HEK293 (cell line): ENCODE data around the gene CLPTM1.

Experiments used
- CTCF ChIA-PET: fragments of 350-600 bp; formaldehyde crosslinking; extraction: SDS; loops from one replicate; lab custom pipeline; 2021; ENCODE audit warnings: antibody characterized with exemption; lab: Yijun Ruan, JAX
- POLR2A ChIA-PET: fragments of 300-600 bp; formaldehyde crosslinking; extraction: SDS; loops from one replicate; lab custom pipeline; 2020; ENCODE audit warnings: antibody characterized with exemption, inconsistent platforms; lab: Yijun Ruan, JAX
- H3K27ac ChIP-seq: fragments of 200-500 bp; sonication (Bioruptor generic); 2 replicates; pipeline ENCODE4 v1.5.1; 2014; ENCODE audit warnings: low read depth, low read length, control low read depth, inconsistent platforms; ENCODE audit errors: extremely low read depth
- H3K36me3 ChIP-seq, 2 experiments: fragments of 200-500 bp in 1 of 2; sonication (Bioruptor generic) in 1 of 2; 1 replicate in 1 of 2; 2 replicates in 1 of 2; pipeline ENCODE4 v1.5.1; 2014 to 2017; ENCODE audit warnings: inconsistent platforms in 2 of 2, low read length in 2 of 2; ENCODE audit not compliant: control insufficient read depth in 2 of 2, insufficient read depth in 1 of 2
- H3K4me1 ChIP-seq: fragments of 200-500 bp; sonication (Bioruptor generic); 2 replicates; pipeline ENCODE4 v1.5.1; 2014; ENCODE audit warnings: mild to moderate bottlenecking, low read length, inconsistent platforms; ENCODE audit not compliant: control insufficient read depth, insufficient read depth
- H3K4me3 ChIP-seq: 2 replicates; pipeline ENCODE4 v1.5.1; 2011; ENCODE audit warnings: low read depth, mild to moderate bottlenecking, control low read depth, low read length, moderate library complexity
- H3K9me3 ChIP-seq: fragments of 200-500 bp; sonication (Bioruptor generic); 2 replicates; pipeline ENCODE4 v1.5.1; 2014; ENCODE audit warnings: low read depth, low read length, inconsistent platforms; ENCODE audit not compliant: control insufficient read depth, insufficient read depth
- GFI1B ChIP-seq: fragments of 450-650 bp; formaldehyde crosslinking; IDR thresholded peaks from 2 replicates; pipeline ENCODE4 v1.5.1; 2016; ENCODE audit warnings: missing biosample characterization, missing genetic modification characterization
- GLI2 ChIP-seq: fragments of 450-650 bp; formaldehyde crosslinking; IDR thresholded peaks from 2 replicates; pipeline ENCODE4; 2017; ENCODE audit warnings: missing biosample characterization, missing genetic modification characterization, low read depth, borderline replicate concordance
- HOXA7 ChIP-seq: sonication (generic); formaldehyde crosslinking; IDR thresholded peaks from 2 replicates; pipeline ENCODE4 v1.8.1; 2022; ENCODE audit warnings: missing genetic modification reagents, borderline replicate concordance
- KLF16 ChIP-seq: fragments of 450-650 bp; formaldehyde crosslinking; IDR thresholded peaks from 2 replicates; pipeline ENCODE4 v1.5.1; 2017; ENCODE audit warnings: missing biosample characterization, missing genetic modification characterization
- MEIS1 ChIP-seq: sonication (generic); formaldehyde crosslinking; IDR thresholded peaks from 2 replicates; pipeline ENCODE4 v1.8.1; 2022; ENCODE audit warnings: missing genetic modification reagents, mild to moderate bottlenecking, borderline replicate concordance
- ZEB2 ChIP-seq: fragments of 450-650 bp; formaldehyde crosslinking; IDR thresholded peaks from 2 replicates; pipeline ENCODE4 v1.5.1; 2016; ENCODE audit warnings: missing biosample characterization, missing genetic modification characterization
- ZNF10 ChIP-seq: fragments of 450-650 bp; formaldehyde crosslinking; IDR thresholded peaks from 2 replicates; pipeline ENCODE4 v1.5.1; 2017; ENCODE audit warnings: missing biosample characterization, missing genetic modification characterization
- ZNF114 ChIP-seq: fragments of 450-650 bp; formaldehyde crosslinking; IDR thresholded peaks from 2 replicates; pipeline ENCODE4 v1.5.0; 2017; ENCODE audit warnings: missing biosample characterization, missing genetic modification characterization
- ZNF132 ChIP-seq: fragments of 450-650 bp; formaldehyde crosslinking; IDR thresholded peaks from 2 replicates; pipeline ENCODE4 v1.5.1; 2017; ENCODE audit warnings: missing biosample characterization, missing genetic modification characterization, borderline replicate concordance
- ZNF175 ChIP-seq: fragments of 450-650 bp; formaldehyde crosslinking; IDR thresholded peaks from 2 replicates; pipeline ENCODE4 v1.5.1; 2016; ENCODE audit warnings: missing biosample characterization, missing genetic modification characterization
- ZNF23 ChIP-seq: fragments of 450-650 bp; formaldehyde crosslinking; IDR thresholded peaks from 2 replicates; pipeline ENCODE4 v1.5.1; 2016; ENCODE audit warnings: missing biosample characterization, missing genetic modification characterization, borderline replicate concordance
- ZNF302 ChIP-seq: fragments of 450-650 bp; formaldehyde crosslinking; IDR thresholded peaks from 2 replicates; pipeline ENCODE4 v1.5.1; 2016; ENCODE audit warnings: missing biosample characterization, missing genetic modification characterization, low read depth
- ZNF335 ChIP-seq: fragments of 450-650 bp; formaldehyde crosslinking; conservative IDR thresholded peaks from 2 replicates; pipeline ENCODE4 v1.5.1; 2016; ENCODE audit warnings: missing biosample characterization, missing genetic modification characterization
- ZNF391 ChIP-seq: fragments of 450-650 bp; formaldehyde crosslinking; IDR thresholded peaks from 2 replicates; pipeline ENCODE4 v1.5.1; 2016; ENCODE audit warnings: low read depth, missing biosample characterization, missing genetic modification characterization, borderline replicate concordance
- ZNF433 ChIP-seq: fragments of 450-650 bp; formaldehyde crosslinking; IDR thresholded peaks from 2 replicates; pipeline ENCODE4 v1.5.1; 2016; ENCODE audit warnings: missing biosample characterization, missing genetic modification characterization, low read depth
- ZNF654 ChIP-seq: fragments of 450-650 bp; formaldehyde crosslinking; IDR thresholded peaks from 2 replicates; pipeline ENCODE4 v1.5.1; 2016; ENCODE audit warnings: low read depth, missing biosample characterization, missing genetic modification characterization
- ZNF658 ChIP-seq: fragments of 450-650 bp; formaldehyde crosslinking; IDR thresholded peaks from 2 replicates; pipeline ENCODE4; 2016; ENCODE audit warnings: missing biosample characterization, missing genetic modification characterization
- ZNF664 ChIP-seq: fragments of 450-650 bp; formaldehyde crosslinking; IDR thresholded peaks from 2 replicates; pipeline ENCODE4 v1.5.1; 2016; ENCODE audit warnings: missing biosample characterization, missing genetic modification characterization
- ZNF792 ChIP-seq: fragments of 450-650 bp; formaldehyde crosslinking; IDR thresholded peaks from 2 replicates; pipeline ENCODE4 v1.5.1; 2016; ENCODE audit warnings: missing biosample characterization, missing genetic modification characterization
- ZSCAN30 ChIP-seq: fragments of 450-650 bp; IDR thresholded peaks from 2 replicates; pipeline ENCODE4 v1.5.1; 2018; ENCODE audit warnings: missing biosample characterization, mild to moderate bottlenecking, missing genetic modification characterization, moderate library complexity
- TF ChIP-seq, protein P1 (sequence below): fragments of 450-650 bp; formaldehyde crosslinking; IDR thresholded peaks from 2 replicates; pipeline ENCODE4 v1.5.0; 2017; ENCODE audit warnings: missing biosample characterization, missing genetic modification characterization, borderline replicate concordance
- TF ChIP-seq, protein P2 (sequence below): fragments of 450-650 bp; formaldehyde crosslinking; IDR thresholded peaks from 2 replicates; pipeline ENCODE4 v1.5.1; 2017; ENCODE audit warnings: missing biosample characterization, missing genetic modification characterization
- TF ChIP-seq, protein P3 (sequence below): fragments of 450-650 bp; formaldehyde crosslinking; IDR thresholded peaks from 2 replicates; pipeline ENCODE4 v1.5.1; 2016; ENCODE audit warnings: missing biosample characterization, missing genetic modification characterization
- TF ChIP-seq, protein P4 (sequence below): fragments of 450-650 bp; formaldehyde crosslinking; IDR thresholded peaks from 2 replicates; pipeline ENCODE4 v1.5.1; 2017; ENCODE audit warnings: missing biosample characterization, missing genetic modification characterization
- TF ChIP-seq, protein P5 (sequence below): fragments of 450-650 bp; formaldehyde crosslinking; IDR thresholded peaks from 2 replicates; pipeline ENCODE4 v1.5.1; 2016; ENCODE audit warnings: missing biosample characterization, missing genetic modification characterization

Gene CLPTM1

DNA sequence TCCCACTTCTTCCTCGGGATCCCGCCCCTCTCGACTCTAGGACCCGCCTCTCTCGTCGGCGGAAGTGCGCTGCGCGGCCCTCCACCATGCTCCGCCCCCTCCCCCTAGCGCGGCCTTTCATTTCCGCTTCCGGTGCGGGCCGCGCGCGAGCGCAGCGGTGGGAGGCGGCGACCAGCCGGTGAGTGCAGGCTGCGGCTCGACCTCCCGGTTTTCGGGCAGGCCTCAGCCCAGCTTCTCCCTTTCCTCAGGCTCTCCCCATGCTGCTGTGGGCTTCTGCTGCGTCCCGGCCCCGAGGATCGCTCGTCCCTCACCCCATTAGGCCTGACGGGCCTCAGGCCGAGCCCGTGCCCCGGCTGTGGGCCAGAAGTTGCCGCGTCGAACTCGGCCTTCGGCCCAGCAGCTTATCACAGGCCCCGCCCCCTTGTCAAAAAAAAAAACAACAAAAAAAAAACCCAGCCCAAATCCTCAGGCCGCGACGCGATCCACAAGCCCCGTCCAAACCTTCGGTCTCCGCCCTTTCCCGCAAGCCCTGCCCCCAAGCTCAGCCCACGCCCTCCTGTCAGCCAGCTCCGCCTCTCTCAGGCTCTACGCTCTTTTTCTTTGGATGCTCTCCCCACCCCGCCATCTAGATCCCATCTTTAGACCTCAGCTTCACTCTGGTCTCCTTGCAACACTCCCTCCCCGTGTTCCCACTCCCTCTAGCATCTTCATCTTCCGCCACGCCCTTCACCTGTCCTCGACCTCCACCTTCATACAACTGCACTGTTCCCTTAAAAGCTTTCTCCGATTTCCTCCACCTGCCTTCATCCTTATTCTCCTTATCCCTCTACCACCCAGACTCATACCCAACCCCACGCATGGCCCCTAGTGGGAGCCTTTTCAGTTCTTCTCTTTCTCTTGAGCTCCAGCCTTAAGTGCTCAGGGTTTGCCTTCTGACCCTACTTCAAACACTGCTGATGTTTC is 84.0 kb downstream of the CLPTM1 start, which contains the start of gene CLASRP:
CLASRP (plus strand) TSS at position 115 of the 963 bp plus-strand sequence. CDS start 1,168 bp downstream, outside the sequence.
- Histone ChIP-seq H3K27ac (peak within 1 kb of the TSS; percentile 99), H3K4me3 (peak within 1 kb of the TSS; percentile 96), H3K4me1 (peaks cover 7% of the 10 kb centered on the region), H3K36me3 (peaks cover 43 to 45% of the 10 kb centered on the region in 2 experiments), H3K9me3 (no peaks in the 10 kb centered on the region)
- CTCF ChIA-PET: interaction anchor here (0.6 to 9.8 kb wide), 6 partner anchors 22 to 300 kb away, joined by 3 to 65 read pairs (median 5); no protein-coding TSS in a partner anchor
- POLR2A ChIA-PET: interaction anchor here (0.5 to 2.6 kb wide), 44 partner anchors 8 to 603 kb away, joined by 3 to 35 read pairs (median 4); partner anchors contain the start of genes BLOC1S3, CLPTM1, ERCC2 and NECTIN2
- TF ChIP-seq ZNF10 (tag by site-specific recombination): 0 out of 2 replicates have a peak, but pooled peaks have one; percentile 18
- no peak for TF ChIP-seq ZNF433 (tag by site-specific recombination)
- TF ChIP-seq, protein P1, sequence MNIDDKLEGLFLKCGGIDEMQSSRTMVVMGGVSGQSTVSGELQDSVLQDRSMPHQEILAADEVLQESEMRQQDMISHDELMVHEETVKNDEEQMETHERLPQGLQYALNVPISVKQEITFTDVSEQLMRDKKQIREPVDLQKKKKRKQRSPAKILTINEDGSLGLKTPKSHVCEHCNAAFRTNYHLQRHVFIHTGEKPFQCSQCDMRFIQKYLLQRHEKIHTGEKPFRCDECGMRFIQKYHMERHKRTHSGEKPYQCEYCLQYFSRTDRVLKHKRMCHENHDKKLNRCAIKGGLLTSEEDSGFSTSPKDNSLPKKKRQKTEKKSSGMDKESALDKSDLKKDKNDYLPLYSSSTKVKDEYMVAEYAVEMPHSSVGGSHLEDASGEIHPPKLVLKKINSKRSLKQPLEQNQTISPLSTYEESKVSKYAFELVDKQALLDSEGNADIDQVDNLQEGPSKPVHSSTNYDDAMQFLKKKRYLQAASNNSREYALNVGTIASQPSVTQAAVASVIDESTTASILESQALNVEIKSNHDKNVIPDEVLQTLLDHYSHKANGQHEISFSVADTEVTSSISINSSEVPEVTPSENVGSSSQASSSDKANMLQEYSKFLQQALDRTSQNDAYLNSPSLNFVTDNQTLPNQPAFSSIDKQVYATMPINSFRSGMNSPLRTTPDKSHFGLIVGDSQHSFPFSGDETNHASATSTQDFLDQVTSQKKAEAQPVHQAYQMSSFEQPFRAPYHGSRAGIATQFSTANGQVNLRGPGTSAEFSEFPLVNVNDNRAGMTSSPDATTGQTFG (tag by site-specific recombination): no peak; the same call in 1 of the 2 replicates
- TF ChIP-seq, protein P2, sequence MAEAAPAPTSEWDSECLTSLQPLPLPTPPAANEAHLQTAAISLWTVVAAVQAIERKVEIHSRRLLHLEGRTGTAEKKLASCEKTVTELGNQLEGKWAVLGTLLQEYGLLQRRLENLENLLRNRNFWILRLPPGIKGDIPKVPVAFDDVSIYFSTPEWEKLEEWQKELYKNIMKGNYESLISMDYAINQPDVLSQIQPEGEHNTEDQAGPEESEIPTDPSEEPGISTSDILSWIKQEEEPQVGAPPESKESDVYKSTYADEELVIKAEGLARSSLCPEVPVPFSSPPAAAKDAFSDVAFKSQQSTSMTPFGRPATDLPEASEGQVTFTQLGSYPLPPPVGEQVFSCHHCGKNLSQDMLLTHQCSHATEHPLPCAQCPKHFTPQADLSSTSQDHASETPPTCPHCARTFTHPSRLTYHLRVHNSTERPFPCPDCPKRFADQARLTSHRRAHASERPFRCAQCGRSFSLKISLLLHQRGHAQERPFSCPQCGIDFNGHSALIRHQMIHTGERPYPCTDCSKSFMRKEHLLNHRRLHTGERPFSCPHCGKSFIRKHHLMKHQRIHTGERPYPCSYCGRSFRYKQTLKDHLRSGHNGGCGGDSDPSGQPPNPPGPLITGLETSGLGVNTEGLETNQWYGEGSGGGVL (tag by site-specific recombination): peak; percentile 50; the same call in 1 of the 2 replicates
- peak; percentile 81 for TF ChIP-seq ZNF335 (tag by site-specific recombination)
- TF ChIP-seq, protein P3, sequence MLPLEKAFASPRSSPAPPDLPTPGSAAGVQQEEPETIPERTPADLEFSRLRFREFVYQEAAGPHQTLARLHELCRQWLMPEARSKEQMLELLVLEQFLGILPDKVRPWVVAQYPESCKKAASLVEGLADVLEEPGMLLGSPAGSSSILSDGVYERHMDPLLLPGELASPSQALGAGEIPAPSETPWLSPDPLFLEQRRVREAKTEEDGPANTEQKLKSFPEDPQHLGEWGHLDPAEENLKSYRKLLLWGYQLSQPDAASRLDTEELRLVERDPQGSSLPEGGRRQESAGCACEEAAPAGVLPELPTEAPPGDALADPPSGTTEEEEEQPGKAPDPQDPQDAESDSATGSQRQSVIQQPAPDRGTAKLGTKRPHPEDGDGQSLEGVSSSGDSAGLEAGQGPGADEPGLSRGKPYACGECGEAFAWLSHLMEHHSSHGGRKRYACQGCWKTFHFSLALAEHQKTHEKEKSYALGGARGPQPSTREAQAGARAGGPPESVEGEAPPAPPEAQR (tag by site-specific recombination): no peak
- no peak for TF ChIP-seq MEIS1 (CRISPR knock-in tag)
- TF ChIP-seq ZNF114 (tag by site-specific recombination): no peak
- TF ChIP-seq, protein P4, sequence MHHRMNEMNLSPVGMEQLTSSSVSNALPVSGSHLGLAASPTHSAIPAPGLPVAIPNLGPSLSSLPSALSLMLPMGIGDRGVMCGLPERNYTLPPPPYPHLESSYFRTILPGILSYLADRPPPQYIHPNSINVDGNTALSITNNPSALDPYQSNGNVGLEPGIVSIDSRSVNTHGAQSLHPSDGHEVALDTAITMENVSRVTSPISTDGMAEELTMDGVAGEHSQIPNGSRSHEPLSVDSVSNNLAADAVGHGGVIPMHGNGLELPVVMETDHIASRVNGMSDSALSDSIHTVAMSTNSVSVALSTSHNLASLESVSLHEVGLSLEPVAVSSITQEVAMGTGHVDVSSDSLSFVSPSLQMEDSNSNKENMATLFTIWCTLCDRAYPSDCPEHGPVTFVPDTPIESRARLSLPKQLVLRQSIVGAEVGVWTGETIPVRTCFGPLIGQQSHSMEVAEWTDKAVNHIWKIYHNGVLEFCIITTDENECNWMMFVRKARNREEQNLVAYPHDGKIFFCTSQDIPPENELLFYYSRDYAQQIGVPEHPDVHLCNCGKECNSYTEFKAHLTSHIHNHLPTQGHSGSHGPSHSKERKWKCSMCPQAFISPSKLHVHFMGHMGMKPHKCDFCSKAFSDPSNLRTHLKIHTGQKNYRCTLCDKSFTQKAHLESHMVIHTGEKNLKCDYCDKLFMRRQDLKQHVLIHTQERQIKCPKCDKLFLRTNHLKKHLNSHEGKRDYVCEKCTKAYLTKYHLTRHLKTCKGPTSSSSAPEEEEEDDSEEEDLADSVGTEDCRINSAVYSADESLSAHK (tag by site-specific recombination): no peak
- no peak for TF ChIP-seq HOXA7 (CRISPR knock-in tag)
- TF ChIP-seq ZNF175 (tag by site-specific recombination): no peak
- peak; percentile 52; the same call in 1 of the 2 replicates for TF ChIP-seq ZNF391 (tag by site-specific recombination)
- TF ChIP-seq, protein P5, sequence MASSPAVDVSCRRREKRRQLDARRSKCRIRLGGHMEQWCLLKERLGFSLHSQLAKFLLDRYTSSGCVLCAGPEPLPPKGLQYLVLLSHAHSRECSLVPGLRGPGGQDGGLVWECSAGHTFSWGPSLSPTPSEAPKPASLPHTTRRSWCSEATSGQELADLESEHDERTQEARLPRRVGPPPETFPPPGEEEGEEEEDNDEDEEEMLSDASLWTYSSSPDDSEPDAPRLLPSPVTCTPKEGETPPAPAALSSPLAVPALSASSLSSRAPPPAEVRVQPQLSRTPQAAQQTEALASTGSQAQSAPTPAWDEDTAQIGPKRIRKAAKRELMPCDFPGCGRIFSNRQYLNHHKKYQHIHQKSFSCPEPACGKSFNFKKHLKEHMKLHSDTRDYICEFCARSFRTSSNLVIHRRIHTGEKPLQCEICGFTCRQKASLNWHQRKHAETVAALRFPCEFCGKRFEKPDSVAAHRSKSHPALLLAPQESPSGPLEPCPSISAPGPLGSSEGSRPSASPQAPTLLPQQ (tag by site-specific recombination): peak; percentile 78
- TF ChIP-seq ZNF658: no peak
- TF ChIP-seq GFI1B (tag by site-specific recombination): no peak
- peak; percentile 82; the same call in 1 of the 2 replicates for TF ChIP-seq ZNF792 (tag by site-specific recombination)
- no peak for TF ChIP-seq ZNF664 (tag by site-specific recombination)
- 0 out of 2 replicates have a peak, but pooled peaks have one; percentile 35 for TF ChIP-seq ZSCAN30 (tag by site-specific recombination)
- no peak for TF ChIP-seq GLI2
- TF ChIP-seq ZNF132 (tag by site-specific recombination): no peak
- TF ChIP-seq ZNF654: no peak
- TF ChIP-seq KLF16: peak; percentile 94
- TF ChIP-seq ZNF23 (tag by site-specific recombination): no peak
- TF ChIP-seq ZNF302: no peak
- peak; percentile 64 for TF ChIP-seq ZEB2
